Activated B cell treated with CpG ODN at 0.5 μM for 24 hours (primary cell): ENCODE data around the gene NOL4L. TPM values are rescaled to one million over a fixed set of nuclear protein-coding genes. Genes with fewer than 3 reads are reported as not detected.

ENCODE experiments used
- ATAC-seq: fragments of 200-7000 bp; cut with Tn5 transposase; one replicate; pipeline ENCODE4 v1.10.0; 2021; ENCODE audit warnings: low read depth, mild to moderate bottlenecking, moderate library complexity
- CTCF ChIA-PET: fragments of 350-600 bp; sonication (Branson Sonifier 250); formaldehyde crosslinking; loops from one replicate; lab custom pipeline; 2021; ENCODE audit warnings: antibody characterized with exemption; lab: Charles Lee
- POLR2A ChIA-PET: fragments of 350-600 bp; sonication (Branson Sonifier 250); formaldehyde crosslinking; loops from one replicate; lab custom pipeline; 2021; ENCODE audit warnings: antibody characterized with exemption; lab: Charles Lee
- DNase-seq: peaks from one replicate; pipeline ENCODE4 v3.0.0; 2022
- H3K27ac Mint-ChIP-seq: one replicate; pipeline ENCODE4 v1.8.0; 2020; ENCODE audit warnings: mixed read lengths
- H3K27me3 Mint-ChIP-seq: one replicate; pipeline ENCODE4 v1.8.0; 2021; ENCODE audit warnings: mixed read lengths
- H3K36me3 Mint-ChIP-seq: one replicate; pipeline ENCODE4 v1.8.0; 2021; ENCODE audit warnings: low read depth, mixed read lengths
- H3K4me1 Mint-ChIP-seq: one replicate; pipeline ENCODE4 v1.8.0; 2021; ENCODE audit warnings: mixed read lengths
- H3K4me3 Mint-ChIP-seq: one replicate; pipeline ENCODE4 v1.8.0; 2020; ENCODE audit warnings: mild to moderate bottlenecking, mixed read lengths
- H3K9me3 Mint-ChIP-seq: one replicate; pipeline ENCODE4 v1.8.0; 2020; ENCODE audit warnings: mixed read lengths
- intact Hi-C: fragments of 100-400 bp; cut with micrococcal nuclease; formaldehyde crosslinking; loops from one replicate; pipeline ENCODE4 v1.15.1; 2024
- total RNA-seq: library from RNA; stranded (reverse); gene quantifications from 2 replicates; pipeline ENCODE4 v1.2.3, GENCODE V29; 2022
- TF ChIP-seq, protein P1 (sequence below): fragments of 200-600 bp; IDR thresholded peaks from one replicate; pipeline ENCODE4 v1.8.0; 2022; ENCODE audit warnings: antibody characterized with exemption, mild to moderate bottlenecking

Gene NOL4L
- total RNA-seq, 1 donor from 2014 or later: 4.7 TPM

DNA sequence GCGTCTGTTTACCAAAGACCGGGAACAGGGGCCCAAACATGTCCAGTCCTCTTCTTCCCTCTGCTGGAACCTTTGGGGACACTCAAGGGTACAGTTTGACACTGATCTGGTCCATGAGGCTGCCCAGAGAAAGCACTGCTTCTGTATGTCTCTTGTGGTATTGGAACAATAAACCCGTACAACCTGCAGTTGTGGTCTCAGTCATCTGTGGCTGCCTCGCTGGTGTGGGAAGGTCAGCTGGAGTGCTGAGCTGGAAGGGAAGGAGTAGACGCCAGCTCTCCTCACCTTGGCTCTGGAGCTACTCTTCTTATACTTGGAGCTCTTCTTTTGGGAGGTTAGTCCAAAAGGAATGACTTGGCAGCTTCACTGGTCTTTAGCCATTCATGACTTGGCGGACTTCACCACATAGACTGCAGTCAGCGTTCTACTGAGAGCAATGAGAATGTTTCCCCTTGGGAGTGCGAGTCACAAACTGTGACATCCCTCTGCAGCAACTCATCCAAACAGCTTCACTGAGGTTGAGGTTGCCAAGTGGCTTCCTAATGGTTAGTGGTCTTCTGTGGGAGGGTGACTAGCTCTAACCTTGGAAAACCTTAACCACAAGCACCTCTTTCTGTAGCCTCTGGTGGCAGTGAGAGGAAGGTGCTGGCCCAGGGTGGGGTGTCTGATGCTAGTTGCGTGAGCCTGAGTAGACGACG, 145.9 kb downstream of the NOL4L start:
- ChIA-PET CTCF (no interaction called here), POLR2A (no interaction called here)
- no peak for DNase-seq

DNA sequence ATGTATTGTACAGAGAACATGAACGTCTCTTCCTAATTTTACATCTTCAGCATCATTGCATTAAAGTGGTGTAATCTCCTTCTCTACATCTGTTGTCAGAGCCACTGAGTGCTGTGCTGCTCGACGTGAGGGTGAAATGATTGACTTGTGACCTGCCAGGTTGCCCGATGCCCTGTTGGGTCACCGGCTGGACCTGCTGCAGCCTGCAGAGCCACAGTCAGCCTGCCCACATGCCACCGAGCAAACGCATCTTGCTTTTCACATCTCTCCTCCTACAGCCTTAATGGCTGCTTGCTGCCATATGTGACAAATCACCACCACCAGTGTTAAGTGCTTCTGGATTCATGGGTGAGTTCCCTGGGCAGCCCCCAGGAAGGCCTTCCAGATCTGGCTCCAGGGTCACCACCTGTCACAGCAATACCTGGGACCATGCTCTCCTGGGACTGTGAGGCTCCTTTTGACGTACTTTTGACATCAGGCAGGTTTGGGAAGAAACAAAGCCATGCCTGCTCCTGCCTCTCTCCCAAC, 146.7 kb downstream of the NOL4L start:
- DNase-seq: no peak
- H3K27ac Mint-ChIP-seq: no peak overlapping the region
- TF ChIP-seq, protein P1, sequence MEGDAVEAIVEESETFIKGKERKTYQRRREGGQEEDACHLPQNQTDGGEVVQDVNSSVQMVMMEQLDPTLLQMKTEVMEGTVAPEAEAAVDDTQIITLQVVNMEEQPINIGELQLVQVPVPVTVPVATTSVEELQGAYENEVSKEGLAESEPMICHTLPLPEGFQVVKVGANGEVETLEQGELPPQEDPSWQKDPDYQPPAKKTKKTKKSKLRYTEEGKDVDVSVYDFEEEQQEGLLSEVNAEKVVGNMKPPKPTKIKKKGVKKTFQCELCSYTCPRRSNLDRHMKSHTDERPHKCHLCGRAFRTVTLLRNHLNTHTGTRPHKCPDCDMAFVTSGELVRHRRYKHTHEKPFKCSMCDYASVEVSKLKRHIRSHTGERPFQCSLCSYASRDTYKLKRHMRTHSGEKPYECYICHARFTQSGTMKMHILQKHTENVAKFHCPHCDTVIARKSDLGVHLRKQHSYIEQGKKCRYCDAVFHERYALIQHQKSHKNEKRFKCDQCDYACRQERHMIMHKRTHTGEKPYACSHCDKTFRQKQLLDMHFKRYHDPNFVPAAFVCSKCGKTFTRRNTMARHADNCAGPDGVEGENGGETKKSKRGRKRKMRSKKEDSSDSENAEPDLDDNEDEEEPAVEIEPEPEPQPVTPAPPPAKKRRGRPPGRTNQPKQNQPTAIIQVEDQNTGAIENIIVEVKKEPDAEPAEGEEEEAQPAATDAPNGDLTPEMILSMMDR: no peak
- ATAC-seq: no peak
- CTCF ChIA-PET: interaction anchor here (1.0 kb wide), 1 partner anchor 214 kb away, joined by 3 read pairs; no protein-coding TSS in a partner anchor
- intact Hi-C loops: loop anchor here (5.0 kb wide), 2 partner anchors 49 to 101 kb away; no protein-coding TSS in a partner anchor
- H3K4me3 Mint-ChIP-seq: no peak overlapping the region
- peaks cover 76% of the 10 kb centered on the region for H3K36me3 Mint-ChIP-seq
- peaks cover 11% of the 10 kb centered on the region for H3K4me1 Mint-ChIP-seq
- POLR2A ChIA-PET: no interaction called here
- H3K27me3 Mint-ChIP-seq: no peaks in the 10 kb centered on the region
- H3K9me3 Mint-ChIP-seq: no peaks in the 10 kb centered on the region

More for the DNA sequence above, 145.9 kb downstream of the NOL4L start:
- Mint-ChIP-seq H3K9me3 (no peaks in the 10 kb centered on the region), H3K27ac (no peak overlapping the region), H3K27me3 (no peaks in the 10 kb centered on the region), H3K4me1 (peaks cover 18% of the 10 kb centered on the region), H3K4me3 (no peak overlapping the region), H3K36me3 (peaks cover 74% of the 10 kb centered on the region)
- TF ChIP-seq, protein P1: no peak
- ATAC-seq: no peak
- intact Hi-C loops: loop anchor here (5.0 kb wide), 2 partner anchors 48 to 102 kb away; no protein-coding TSS in a partner anchor

DNA sequence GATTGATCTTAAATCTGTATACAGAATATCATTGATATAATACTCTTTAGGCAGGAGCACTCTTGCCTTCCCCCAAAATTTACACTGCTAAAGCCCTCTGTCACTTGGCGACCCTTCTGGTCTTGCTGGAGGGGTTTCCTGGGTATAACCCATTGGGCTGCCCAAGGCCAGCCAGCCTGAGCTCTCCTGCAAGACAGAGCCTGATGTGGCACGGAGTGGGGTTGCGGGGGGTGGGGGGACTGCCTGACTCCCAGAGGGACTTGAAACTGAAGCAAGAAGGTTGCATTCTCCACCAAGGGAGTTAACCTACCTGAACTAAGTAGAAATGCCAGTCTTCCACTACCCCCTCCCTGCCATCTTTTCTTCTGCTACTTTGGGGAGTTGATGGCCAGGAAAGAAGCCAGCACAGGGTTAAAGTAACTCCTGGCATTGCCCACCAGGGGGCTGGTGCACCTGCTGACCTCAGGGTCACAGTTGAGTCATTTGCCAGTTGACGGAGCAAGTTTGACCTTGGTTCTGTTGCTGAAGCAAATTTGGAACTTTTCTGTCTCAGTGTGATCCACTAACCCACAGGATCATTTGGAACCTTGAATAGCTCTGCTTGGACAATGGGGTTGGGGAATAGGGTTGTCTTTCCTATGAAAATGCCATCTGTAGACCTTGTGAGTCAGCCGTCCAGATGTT, 147.6 kb downstream of the NOL4L start:
- intact Hi-C loops: loop anchor here (5.0 kb wide), 2 partner anchors 50 to 100 kb away; no protein-coding TSS in a partner anchor
- no peaks in the 10 kb centered on the region for H3K27me3 Mint-ChIP-seq
- H3K36me3 Mint-ChIP-seq: peaks cover 85% of the 10 kb centered on the region
- ATAC-seq (peak; percentile 62), DNase-seq (no peak)
- no peaks in the 10 kb centered on the region for H3K9me3 Mint-ChIP-seq
- POLR2A ChIA-PET: no interaction called here
- no peak overlapping the region for H3K4me3 Mint-ChIP-seq
- H3K4me1 Mint-ChIP-seq: peaks cover 3% of the 10 kb centered on the region
- H3K27ac Mint-ChIP-seq: no peak overlapping the region
- CTCF ChIA-PET: interaction anchor here (1.0 kb wide), 1 partner anchor 215 kb away, joined by 3 read pairs; no protein-coding TSS in a partner anchor
- TF ChIP-seq, protein P1: no peak

DNA sequence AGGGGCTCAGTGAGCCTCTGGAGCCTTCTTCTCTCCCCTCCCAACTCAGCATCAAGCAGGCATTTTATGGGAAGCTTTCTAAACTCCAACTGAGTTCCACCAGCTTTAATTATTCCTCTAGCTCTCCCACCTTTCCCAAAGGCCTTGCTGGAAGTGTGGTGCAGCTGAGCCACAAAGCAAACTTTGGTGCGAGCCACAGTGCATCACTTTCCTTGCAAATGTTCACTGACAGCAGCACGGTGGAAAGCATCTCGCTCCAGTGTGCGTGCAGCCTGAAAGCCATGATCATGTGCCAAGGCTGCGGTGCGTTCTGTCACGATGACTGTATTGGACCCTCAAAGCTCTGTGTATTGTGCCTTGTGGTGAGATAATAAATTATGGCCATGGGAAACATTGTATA, 148.2 kb downstream of the NOL4L start:
- CTCF ChIA-PET: no interaction called here
- TF ChIP-seq, protein P1: no peak
- POLR2A ChIA-PET: no interaction called here
- intact Hi-C loops: loop anchor here (5.0 kb wide), 2 partner anchors 50 to 100 kb away; no protein-coding TSS in a partner anchor
- H3K27ac Mint-ChIP-seq: no peak overlapping the region
- no peaks in the 10 kb centered on the region for H3K4me1 Mint-ChIP-seq
- no peak for DNase-seq
- ATAC-seq: no peak
- H3K36me3 Mint-ChIP-seq: peaks cover 91% of the 10 kb centered on the region
- H3K27me3 Mint-ChIP-seq: no peaks in the 10 kb centered on the region
- no peak overlapping the region for H3K4me3 Mint-ChIP-seq
- no peaks in the 10 kb centered on the region for H3K9me3 Mint-ChIP-seq
